ENCODE data around the gene PARD3.

GRCh38 chr10:34821587-34822585 is 6.8 kb upstream of the PARD3 start:
- no peak for TF ChIP-seq CTCF (IDR thresholded peaks at IDR 0.05)
- no peak for TF ChIP-seq POLR2A (IDR thresholded peaks at IDR 0.05)
